BE2C (cell line): ENCODE results near the gene CPXM1.

ENCODE experiments used
- DNase-seq: peaks from one replicate; pipeline ENCODE4 v3.0.0-alpha.2; 2020
- H3K27me3 ChIP-seq: fragments of 250-450 bp; sonication (Bioruptor Pico); 2 replicates; pipeline ENCODE4 v1.5.1; 2020; ENCODE audit warnings: mild to moderate bottlenecking
- H3K36me3 ChIP-seq: fragments of 250-450 bp; sonication (Bioruptor Pico); 2 replicates; pipeline ENCODE4 v1.5.1; 2020; ENCODE audit warnings: mild to moderate bottlenecking
- H3K4me1 ChIP-seq: fragments of 250-450 bp; sonication (Bioruptor Pico); 2 replicates; pipeline ENCODE4 v1.5.1; 2020
- H3K4me3 ChIP-seq: 2 replicates; pipeline ENCODE4 v1.5.1; 2011; ENCODE audit warnings: low read depth, low read length
- H3K9me3 ChIP-seq: fragments of 250-450 bp; sonication (Bioruptor Pico); 2 replicates; pipeline ENCODE4 v1.5.1; 2020
- CTCF ChIP-seq: IDR thresholded peaks from 2 replicates; pipeline ENCODE4 v1.5.1; 2012; ENCODE audit warnings: mild to moderate bottlenecking, low read depth, low read length

Gene CPXM1

GRCh38 chr20:2840138-2840966, 39.9 kb upstream of the CPXM1 start, which contains the start of the genes PCED1A and VPS16:
Gene PCED1A, minus strand, starts transcription at chr20:2840655. Its CDS starts 743 bp downstream, at chr20:2839912.
Gene VPS16, plus strand, starts transcription at chr20:2840745. Its CDS starts 30 bp downstream, at chr20:2840775.
- H3K9me3 ChIP-seq: no peaks in the 10 kb centered on the region; the same call in 1 of the 2 replicates
- no peaks in the 10 kb centered on the region for H3K4me1 ChIP-seq
- TF ChIP-seq CTCF: no peak
- no peaks in the 10 kb centered on the region for H3K27me3 ChIP-seq
- 0 out of 2 replicates have a peak, but pooled peaks cover 4% of the 10 kb centered on the region for H3K36me3 ChIP-seq
- H3K4me3 ChIP-seq: peak within 1 kb of the TSS; percentile 73
- DNase-seq: peak; percentile 83

GRCh38 chr20:2839732-2840137, 39.3 kb upstream of the CPXM1 start:
- Histone ChIP-seq H3K4me3 (peak overlapping the region; percentile 73; the same call in 1 of the 2 replicates), H3K27me3 (no peaks in the 10 kb centered on the region), H3K9me3 (no peaks in the 10 kb centered on the region; the same call in 1 of the 2 replicates), H3K36me3 (0 out of 2 replicates have a peak, but pooled peaks cover 4% of the 10 kb centered on the region), H3K4me1 (no peaks in the 10 kb centered on the region)
- no peak for DNase-seq
- no peak for TF ChIP-seq CTCF

GRCh38 chr20:2838847-2839671, 38.6 kb upstream of the CPXM1 start:
- Histone ChIP-seq H3K4me1 (no peaks in the 10 kb centered on the region), H3K27me3 (no peaks in the 10 kb centered on the region), H3K36me3 (0 out of 2 replicates have a peak, but pooled peaks cover 4% of the 10 kb centered on the region), H3K4me3 (no peak overlapping the region), H3K9me3 (no peaks in the 10 kb centered on the region; the same call in 1 of the 2 replicates)
- DNase-seq: no peak
- TF ChIP-seq CTCF: no peak

GRCh38 chr20:2838170-2838797, 37.9 kb upstream of the CPXM1 start:
- H3K27me3 ChIP-seq: no peaks in the 10 kb centered on the region
- no peak for DNase-seq
- 0 out of 2 replicates have a peak, but pooled peaks cover 4% of the 10 kb centered on the region for H3K36me3 ChIP-seq
- TF ChIP-seq CTCF: no peak
- no peak overlapping the region for H3K4me3 ChIP-seq
- H3K4me1 ChIP-seq: no peaks in the 10 kb centered on the region
- H3K9me3 ChIP-seq: no peaks in the 10 kb centered on the region; the same call in 1 of the 2 replicates

GRCh38 chr20:2837221-2837960, 37.0 kb upstream of the CPXM1 start:
- DNase-seq: no peak
- Histone ChIP-seq H3K4me1 (no peaks in the 10 kb centered on the region), H3K27me3 (no peaks in the 10 kb centered on the region), H3K4me3 (no peak overlapping the region), H3K36me3 (0 out of 2 replicates have a peak, but pooled peaks cover 4% of the 10 kb centered on the region), H3K9me3 (no peaks in the 10 kb centered on the region; the same call in 1 of the 2 replicates)
- TF ChIP-seq CTCF: no peak
